Upper lobe of left lung (tissue), 6 donors: ENCODE results near the gene SH2D4B. TPM values are rescaled to one million over a fixed set of nuclear protein-coding genes. Genes with fewer than 3 reads are reported as not detected.
A peak's percentile ranks its signal among the peaks of the same experiment; 100 is the strongest.

Experiments
- ATAC-seq, 2 donors: fragments of 200-7000 bp; cut with Tn5 transposase; one replicate each; pipeline ENCODE4 v1.9.1; 2022; ENCODE audit warnings: mild to moderate bottlenecking in 2 of 2, moderate library complexity in 2 of 2; ENCODE audit not compliant: low FRiP score in 2 of 2
- DNase-seq, 2 donors: peaks; one replicate each; pipeline ENCODE4 v3.0.0-alpha.2; 2019 to 2020
- H3K27ac ChIP-seq, 4 donors: fragments of 200-600 bp; sonication (generic); one replicate each; pipeline ENCODE4 v1.5.1; 2016 to 2019
- H3K27me3 ChIP-seq, 4 donors: fragments of 200-600 bp; sonication (generic); one replicate each; pipeline ENCODE4 v1.5.1; 2017 to 2019
- H3K36me3 ChIP-seq, 4 donors: fragments of 200-600 bp; sonication (generic); one replicate each; pipeline ENCODE4 v1.5.1; 2016 to 2019
- H3K4me1 ChIP-seq, 4 donors: fragments of 200-600 bp; sonication (generic); one replicate each; pipeline ENCODE4 v1.5.1; 2018 to 2019
- H3K4me3 ChIP-seq, 4 donors: fragments of 200-600 bp; sonication (generic); one replicate each; pipeline ENCODE4 v1.5.1; 2017 to 2019; ENCODE audit warnings: mild to moderate bottlenecking in 2 of 4, moderate library complexity in 1 of 4
- H3K9me3 ChIP-seq, 4 donors: fragments of 200-600 bp; sonication (generic); one replicate each; pipeline ENCODE4 v1.5.1; 2018 to 2019
- CTCF ChIP-seq, 6 experiments: fragments of 450-650 bp in 4 of 6; fragments of 200-600 bp in 2 of 6; sonication (generic) in 2 of 6; IDR thresholded peaks; one replicate each; pipeline ENCODE4 v1.5.1; 2016 to 2019; ENCODE audit warnings: antibody characterized with exemption in 6 of 6
- EP300 ChIP-seq, 4 donors: sonication (generic); formaldehyde crosslinking; IDR thresholded peaks; one replicate each; pipeline ENCODE4 v1.5.1; 2017; ENCODE audit warnings: antibody characterized with exemption in 4 of 4, control low read depth in 2 of 4
- POLR2A ChIP-seq, 4 donors: fragments of 450-650 bp; IDR thresholded peaks; one replicate each; pipeline ENCODE4 v1.5.1; 2016 to 2017; ENCODE audit warnings: antibody characterized with exemption in 4 of 4, mild to moderate bottlenecking in 2 of 4
- POLR2AphosphoS5 ChIP-seq, 2 donors: sonication (generic); formaldehyde crosslinking; IDR thresholded peaks; one replicate each; pipeline ENCODE4 v1.5.1; 2017; ENCODE audit warnings: antibody characterized with exemption in 2 of 2
- WGBS, 2 donors: methylation state at CpG; one replicate each; pipeline ENCODE4 v1.1.5; 2017 to 2018; 5-methylcytosine and 5-hydroxymethylcytosine counted together
- total RNA-seq, 6 donors: library from RNA; depleted of rRNA in 4 of 6; stranded (reverse); fragments of >200 nt in 4 of 6; gene quantifications; one replicate each; pipeline versions ENCODE4 v1.1.0 to v1.2.1, GENCODE V29; 2016 to 2021
- donor health status: DM: no; HTN: no; CAD: no; lungs with moderate emphysema.
- donor health status: DM: no; HTN: yes; CAD: no; lungs with severe emphysema.

SH2D4B gene
- total RNA-seq, 6 donors from 2014 or later, result 0.15 to 1.0 (median 0.55) TPM; not detected in 1

GRCh38 chr10:80632742-80633141, 95.0 kb downstream of the SH2D4B start:
- no peaks in the 10 kb centered on the region for H3K36me3 ChIP-seq
- H3K9me3 ChIP-seq, result no peaks in the 10 kb centered on the region
- WGBS, 2 donors, result 75 to 79% methylated on average over 7 of the region's 7 CpGs
- DNase-seq (peak in 1 of 2 donors; percentile 28), ATAC-seq (peak in 1 of 2 donors; percentile 31)
- H3K4me1 ChIP-seq, result no peaks in the 10 kb centered on the region
- H3K27me3 ChIP-seq, result no peaks in the 10 kb centered on the region
- H3K4me3 ChIP-seq, result no peak overlapping the region
- no peak overlapping the region for H3K27ac ChIP-seq
- TF ChIP-seq CTCF (IDR thresholded peaks at IDR 0.05) (no peak), EP300 (IDR thresholded peaks at IDR 0.05) (no peak), POLR2A (IDR thresholded peaks at IDR 0.05) (no peak), POLR2AphosphoS5 (IDR thresholded peaks at IDR 0.05) (no peak)

- DNase-seq, result no peak
- ATAC-seq, result no peak
- WGBS, 2 donors, result 68 to 73% methylated on average over 4 of the region's 4 CpGs
Measured at GRCh38 chr10:80633383-80633860, 95.7 kb downstream of the SH2D4B start.

GRCh38 chr10:80633910-80634309, 96.2 kb downstream of the SH2D4B start:
- Histone ChIP-seq H3K27ac (no peak overlapping the region), H3K9me3 (no peaks in the 10 kb centered on the region), H3K36me3 (no peaks in the 10 kb centered on the region), H3K4me1 (no peaks in the 10 kb centered on the region), H3K27me3 (no peaks in the 10 kb centered on the region), H3K4me3 (no peak overlapping the region)
- DNase-seq, result peak in 1 of 2 donors; percentile 64
- 81 to 85% methylated on average over 7 of the region's 7 CpGs for WGBS, 2 donors
- peak in 1 of 2 donors; percentile 67 for ATAC-seq
- TF ChIP-seq EP300 (IDR thresholded peaks at IDR 0.05) (no peak), POLR2A (IDR thresholded peaks at IDR 0.05) (no peak)

More at GRCh38 chr10:80633383-80633860, 95.7 kb downstream of the SH2D4B start:
- H3K27ac ChIP-seq, result no peak overlapping the region
- TF ChIP-seq POLR2AphosphoS5 (IDR thresholded peaks at IDR 0.05) (no peak), CTCF (IDR thresholded peaks at IDR 0.05) (no peak), POLR2A (IDR thresholded peaks at IDR 0.05) (no peak), EP300 (IDR thresholded peaks at IDR 0.05) (no peak)
- H3K36me3 ChIP-seq, result no peaks in the 10 kb centered on the region
- H3K4me1 ChIP-seq, result no peaks in the 10 kb centered on the region
- no peak overlapping the region for H3K4me3 ChIP-seq
- no peaks in the 10 kb centered on the region for H3K9me3 ChIP-seq
- H3K27me3 ChIP-seq, result no peaks in the 10 kb centered on the region

- no peak for ATAC-seq
- 75 to 93% methylated on average over 5 of the region's 5 CpGs for WGBS, 2 donors
- TF ChIP-seq EP300 (IDR thresholded peaks at IDR 0.05) (no peak), POLR2A (IDR thresholded peaks at IDR 0.05) (no peak), CTCF (IDR thresholded peaks at IDR 0.05) (no peak), POLR2AphosphoS5 (IDR thresholded peaks at IDR 0.05) (no peak)
Measured at GRCh38 chr10:80642661-80643060, 105.0 kb downstream of the SH2D4B start.

GRCh38 chr10:80646366-80646765, 108.7 kb downstream of the SH2D4B start:
- no peak overlapping the region for H3K4me3 ChIP-seq
- no peak overlapping the region for H3K27ac ChIP-seq
- H3K9me3 ChIP-seq, result no peaks in the 10 kb centered on the region
- no peaks in the 10 kb centered on the region for H3K36me3 ChIP-seq
- no peak for DNase-seq
- TF ChIP-seq POLR2A (IDR thresholded peaks at IDR 0.05) (no peak), CTCF (IDR thresholded peaks at IDR 0.05) (no peak), POLR2AphosphoS5 (IDR thresholded peaks at IDR 0.05) (no peak), EP300 (IDR thresholded peaks at IDR 0.05) (no peak)
- no peaks in the 10 kb centered on the region for H3K27me3 ChIP-seq
- no peak for ATAC-seq
- no peaks in the 10 kb centered on the region for H3K4me1 ChIP-seq

More at GRCh38 chr10:80642661-80643060, 105.0 kb downstream of the SH2D4B start:
- Histone ChIP-seq H3K27ac (no peak overlapping the region), H3K27me3 (no peaks in the 10 kb centered on the region), H3K4me3 (no peak overlapping the region), H3K36me3 (no peaks in the 10 kb centered on the region), H3K4me1 (no peaks in the 10 kb centered on the region), H3K9me3 (no peaks in the 10 kb centered on the region)
- DNase-seq, result no peak
